H54 (cell line): ENCODE data around the gene CENPH.
"Not testable (repeated sequence)": the region's sequence is repeated elsewhere in the genome, so short reads cannot be mapped to it uniquely, and the experiment has no call there.

ENCODE experiments used
- DNase-seq: peaks from one replicate; pipeline ENCODE4 v3.0.0; 2011; ENCODE audit warnings: low spot score, mixed read lengths; ENCODE audit not compliant: insufficient read length
- FAIRE-seq: peaks from 3 replicates; lab custom pipeline; 2011; peaks lifted over from hg19 to GRCh38; lab: Jason Lieb, UNC
- POLR2A ChIP-seq: IDR thresholded peaks from 2 replicates; pipeline ENCODE4 v1.6.1; 2011; ENCODE audit warnings: low read depth, mild to moderate bottlenecking, low read length

CENPH gene

DNA sequence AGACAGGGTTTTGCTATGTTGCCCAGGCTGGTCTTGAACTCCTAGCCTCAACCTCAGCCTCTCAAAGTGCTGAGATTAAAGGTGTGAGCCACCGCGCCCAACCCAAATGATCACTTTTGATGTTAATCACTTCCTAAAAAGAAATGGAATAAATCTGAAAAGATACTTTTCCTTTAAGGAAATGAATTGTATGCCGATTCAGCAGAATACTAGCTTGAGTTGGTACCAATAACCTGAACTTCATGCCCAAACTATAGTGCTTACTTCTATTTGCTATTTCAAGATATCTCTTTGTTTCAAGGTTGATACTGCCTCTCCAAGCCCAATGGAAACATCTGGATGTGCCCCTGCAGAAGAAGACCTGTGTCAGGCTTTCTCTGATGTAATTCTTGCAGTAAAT lies 18.4 kb upstream of the CENPH start:
- no peak for TF ChIP-seq POLR2A
- FAIRE-seq (no peak), DNase-seq (no peak)

DNA sequence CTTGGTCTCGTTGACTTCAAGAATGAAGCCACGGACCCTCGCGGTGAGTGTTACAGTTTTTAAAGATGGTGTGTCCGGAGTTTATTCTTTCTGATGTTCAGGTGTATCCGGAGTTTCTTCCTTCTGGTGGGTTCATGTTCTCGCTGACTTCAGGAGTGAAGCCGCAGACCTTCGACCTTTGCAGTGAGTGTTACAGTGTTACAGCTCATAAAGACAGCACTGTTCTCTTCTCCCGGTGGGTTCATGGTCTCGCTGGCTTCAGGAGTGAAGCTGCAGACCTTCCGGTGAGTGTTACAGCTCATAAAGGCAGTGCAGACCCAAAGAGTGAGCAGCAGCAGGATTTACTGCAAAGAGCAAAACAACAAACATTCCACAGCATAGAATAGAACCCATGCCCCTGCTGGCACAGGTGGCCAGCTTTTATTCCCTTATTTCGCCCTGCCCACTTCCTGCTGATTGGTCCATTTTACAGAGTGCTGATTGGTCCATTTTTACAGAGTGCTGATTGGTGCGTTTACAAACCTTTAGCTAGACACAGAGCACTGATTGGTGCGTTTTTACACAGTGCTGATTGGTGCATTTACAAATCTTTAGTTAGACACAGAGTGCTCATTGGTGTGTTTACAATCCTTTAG lies 7.6 kb upstream of the CENPH start:
- FAIRE-seq, DNase-seq: not testable (repeated sequence)

DNA sequence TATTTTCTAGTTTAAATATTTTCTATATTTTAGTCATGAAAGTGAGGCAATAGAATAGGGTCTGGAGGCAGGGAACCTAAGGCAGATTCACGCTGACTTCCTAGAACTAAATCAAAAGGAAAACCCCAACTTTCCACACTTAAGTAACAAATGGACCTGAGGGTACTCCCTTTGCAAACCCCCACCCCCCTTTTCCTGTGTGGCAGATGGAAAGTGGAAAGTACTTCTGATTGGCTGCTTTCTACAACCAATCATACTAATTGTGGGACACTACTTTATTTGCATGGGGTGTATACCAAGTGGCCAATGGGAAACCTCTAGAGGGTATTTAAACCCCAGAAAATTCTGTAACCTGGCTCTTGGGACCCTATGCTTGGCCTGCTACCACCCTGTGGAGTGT lies 4.8 kb upstream of the CENPH start:
- TF ChIP-seq POLR2A = no peak
- no peak for FAIRE-seq
- no peak for DNase-seq

DNA sequence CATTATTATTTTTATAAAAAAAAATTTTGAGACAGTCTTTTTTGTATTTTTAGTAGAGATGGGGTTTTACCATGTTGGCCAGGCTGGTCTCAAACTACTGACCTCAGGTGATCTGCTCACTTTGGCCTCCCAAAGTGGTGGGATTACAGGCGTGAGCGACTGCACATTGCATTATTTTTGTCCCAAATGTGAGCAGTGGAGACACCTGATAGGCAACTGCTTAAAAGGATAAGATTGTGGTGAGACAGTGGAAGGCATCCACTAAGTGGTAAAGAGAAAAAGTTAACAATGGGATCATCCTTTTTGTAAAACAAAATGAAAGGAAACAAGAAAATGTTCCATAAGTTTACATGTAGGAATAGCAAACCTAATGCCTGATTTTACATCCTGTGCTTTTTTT lies 2.0 kb upstream of the CENPH start:
- DNase-seq = no peak
- FAIRE-seq = no peak
- no peak for TF ChIP-seq POLR2A

DNA sequence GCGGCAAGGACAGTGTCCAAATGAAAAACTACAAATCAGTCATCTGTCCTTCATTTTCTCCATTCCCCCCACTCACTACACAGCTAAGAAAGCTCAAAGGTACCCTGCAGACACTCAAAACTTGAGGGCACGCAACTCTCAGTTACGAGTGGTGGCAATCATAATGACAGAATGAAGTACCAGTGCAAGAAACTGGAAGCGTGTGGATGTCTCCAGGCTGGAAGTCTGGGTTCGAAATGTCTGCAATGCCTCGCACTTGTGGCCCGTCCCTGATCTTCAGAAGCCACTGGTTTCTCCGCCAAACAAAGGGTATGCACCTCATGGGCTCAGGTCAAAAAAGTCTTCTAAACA lies 597 bp upstream of the CENPH start:
- FAIRE-seq (no peak), DNase-seq (no peak)
- TF ChIP-seq POLR2A = no peak

DNA sequence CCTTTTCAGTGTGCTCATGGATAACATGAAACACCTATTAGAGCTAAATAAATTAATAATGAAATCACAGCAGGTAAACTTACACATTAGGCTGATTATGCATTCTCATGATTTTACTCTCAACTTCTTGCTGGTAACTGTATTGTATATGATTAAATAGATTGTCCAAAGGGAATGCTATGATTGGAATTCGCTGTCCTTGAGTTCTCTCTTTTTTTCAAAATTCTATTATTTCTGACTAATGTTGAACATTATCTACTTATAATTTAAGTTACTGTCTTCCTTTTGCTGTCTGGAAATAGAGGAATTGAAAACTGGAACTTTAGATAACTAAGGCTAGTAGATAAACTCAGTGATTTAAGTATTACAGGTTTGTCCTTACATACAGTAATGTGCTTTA lies 13.1 kb downstream of the CENPH start:
- TF ChIP-seq POLR2A = no peak
- DNase-seq (no peak), FAIRE-seq (no peak)

DNA sequence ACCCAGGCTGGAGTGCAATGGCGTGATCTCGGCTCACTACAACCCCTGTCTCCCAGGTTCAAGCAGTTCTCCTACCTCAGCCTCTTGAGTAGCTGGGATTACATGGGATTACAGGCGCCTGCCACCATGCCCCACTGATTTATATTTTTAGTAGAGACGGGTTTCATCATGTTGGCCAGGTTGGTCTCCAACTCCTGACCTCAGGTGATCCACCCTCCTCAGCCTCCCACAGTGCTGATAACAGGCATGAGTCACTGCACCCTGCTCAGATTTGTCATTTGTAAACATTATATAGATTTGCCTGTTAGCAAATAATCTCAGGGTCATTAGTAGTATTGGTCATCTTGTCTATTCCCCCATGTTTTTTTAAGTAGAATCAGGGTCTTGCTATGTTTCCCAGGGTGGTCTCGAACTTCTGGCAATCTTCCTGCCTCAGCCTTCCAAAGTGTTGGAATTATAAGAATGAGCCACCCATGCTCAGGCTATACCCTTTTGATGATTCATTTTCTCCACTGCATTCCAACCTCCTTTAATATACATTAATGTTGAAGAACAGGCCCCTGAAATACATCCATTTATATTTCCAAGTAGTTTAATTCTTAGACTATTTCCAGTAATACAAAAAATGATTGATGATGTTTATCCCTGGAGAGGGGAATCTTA lies 17.3 kb downstream of the CENPH start:
- no peak for DNase-seq
- TF ChIP-seq POLR2A = no peak
- FAIRE-seq = no peak

DNA sequence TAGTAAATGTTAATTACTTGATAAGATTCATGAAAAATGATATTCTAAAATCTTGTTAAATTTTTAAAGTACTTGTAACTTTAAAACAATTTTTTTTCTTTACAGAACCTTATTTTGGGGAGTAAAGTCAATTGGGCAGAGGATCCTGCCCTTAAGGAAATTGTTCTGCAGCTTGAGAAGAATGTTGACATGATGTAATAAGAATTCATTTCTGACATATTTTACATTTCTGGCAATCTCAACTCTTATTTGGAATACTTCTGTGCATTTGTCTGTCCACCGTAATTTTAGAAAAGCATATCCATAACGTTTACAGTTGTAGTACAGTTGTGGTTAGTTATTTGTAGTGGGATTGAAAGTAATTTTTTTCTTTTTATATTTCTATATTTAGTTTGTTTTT lies 20.2 kb downstream of the CENPH start:
- no peak for FAIRE-seq
- no peak for DNase-seq
- TF ChIP-seq POLR2A = no peak

DNA sequence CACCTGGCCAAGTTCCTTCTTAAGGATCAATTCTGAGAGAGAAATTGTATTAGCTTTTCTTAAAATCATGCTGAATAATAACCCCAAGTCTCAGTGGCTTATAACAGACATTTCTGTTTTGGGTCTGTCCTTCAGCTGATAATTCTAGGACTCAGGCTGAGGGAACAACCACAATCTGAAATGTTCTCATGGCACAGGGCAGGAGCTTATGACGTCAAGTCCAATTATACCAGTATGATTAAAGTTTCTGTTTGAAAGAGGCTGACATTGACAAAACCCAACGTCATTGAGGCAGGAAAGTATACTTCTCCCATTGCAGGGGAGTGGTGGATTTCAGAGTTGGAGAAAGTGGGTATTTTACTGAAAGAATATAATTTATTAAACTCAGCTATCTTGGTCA lies 21.8 kb downstream of the CENPH start:
- FAIRE-seq (no peak), DNase-seq (no peak)
- no peak for TF ChIP-seq POLR2A

DNA sequence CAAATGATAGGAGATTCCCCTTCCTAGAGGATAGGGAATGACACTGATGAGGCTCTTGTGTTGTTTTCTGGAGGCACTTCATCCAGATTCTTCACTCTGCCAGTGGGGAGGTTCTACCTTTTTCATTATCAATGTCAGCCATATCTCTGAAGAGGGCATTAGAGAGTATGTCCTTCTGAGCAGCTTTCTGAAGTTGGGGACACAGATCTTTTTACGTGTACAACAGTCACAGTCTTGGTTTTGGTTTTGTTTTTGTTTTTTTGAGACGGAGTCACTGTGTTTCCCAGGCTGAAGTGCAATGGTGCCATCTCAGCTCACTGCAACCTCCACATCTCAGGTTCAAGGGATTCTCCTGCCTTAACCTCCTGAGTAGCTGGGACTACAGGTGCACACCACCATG lies 22.6 kb downstream of the CENPH start:
- TF ChIP-seq POLR2A = no peak
- FAIRE-seq = no peak
- DNase-seq = no peak

DNA sequence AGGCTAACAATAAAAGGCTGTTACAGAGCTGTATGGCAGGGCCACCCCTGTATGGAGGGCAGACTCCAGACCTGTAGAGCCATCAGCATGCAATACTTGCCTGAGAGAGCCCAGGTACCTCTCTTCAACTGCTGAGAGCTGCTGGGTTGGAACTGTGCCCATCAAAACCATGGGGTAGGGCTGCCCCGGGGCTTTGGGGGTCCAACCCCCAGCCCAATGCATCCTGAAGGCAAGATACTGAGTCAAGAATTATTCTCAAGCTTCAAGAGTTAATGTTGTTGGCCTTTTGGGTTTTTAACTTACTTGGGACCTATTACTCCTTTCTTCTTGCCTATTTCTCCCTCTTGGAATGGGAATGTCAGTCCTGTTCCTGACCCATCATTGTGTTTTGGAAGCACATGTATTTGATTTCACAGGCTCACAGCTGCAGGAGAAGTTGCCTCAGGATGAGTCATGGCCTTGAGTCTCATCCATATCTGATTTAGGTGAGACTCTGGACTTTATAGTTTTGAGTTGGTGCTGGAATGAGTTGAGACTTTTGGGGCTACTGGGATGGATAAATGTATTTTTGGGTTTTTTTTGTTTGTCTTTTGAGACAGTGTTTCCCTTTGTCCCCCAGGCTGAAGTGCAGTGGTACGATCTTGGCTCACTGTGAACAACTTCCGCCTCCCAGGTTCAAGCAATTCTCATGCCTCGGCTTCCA lies 24.3 kb downstream of the CENPH start:
- TF ChIP-seq POLR2A = no peak
- peak; percentile 26 for DNase-seq
- FAIRE-seq = no peak

DNA sequence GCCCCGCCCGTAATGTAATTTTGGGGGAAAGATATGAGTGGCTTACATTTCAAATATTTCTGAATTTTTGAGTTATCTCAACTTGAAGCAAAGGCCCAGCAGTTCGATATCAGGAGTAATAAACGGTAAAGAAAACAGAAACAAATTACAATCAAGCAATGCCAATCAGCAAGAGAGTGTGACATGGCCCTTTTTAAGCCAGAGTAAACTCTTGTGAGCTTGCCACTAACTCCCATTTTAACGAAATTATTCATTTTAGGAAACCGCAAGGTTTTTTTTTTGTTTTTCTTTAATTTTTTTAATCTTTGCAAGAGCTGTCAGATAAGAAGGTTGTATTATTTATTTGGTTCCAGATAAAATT lies 27.7 kb downstream of the CENPH start:
- DNase-seq (no peak), FAIRE-seq (no peak)
- TF ChIP-seq POLR2A = no peak

DNA sequence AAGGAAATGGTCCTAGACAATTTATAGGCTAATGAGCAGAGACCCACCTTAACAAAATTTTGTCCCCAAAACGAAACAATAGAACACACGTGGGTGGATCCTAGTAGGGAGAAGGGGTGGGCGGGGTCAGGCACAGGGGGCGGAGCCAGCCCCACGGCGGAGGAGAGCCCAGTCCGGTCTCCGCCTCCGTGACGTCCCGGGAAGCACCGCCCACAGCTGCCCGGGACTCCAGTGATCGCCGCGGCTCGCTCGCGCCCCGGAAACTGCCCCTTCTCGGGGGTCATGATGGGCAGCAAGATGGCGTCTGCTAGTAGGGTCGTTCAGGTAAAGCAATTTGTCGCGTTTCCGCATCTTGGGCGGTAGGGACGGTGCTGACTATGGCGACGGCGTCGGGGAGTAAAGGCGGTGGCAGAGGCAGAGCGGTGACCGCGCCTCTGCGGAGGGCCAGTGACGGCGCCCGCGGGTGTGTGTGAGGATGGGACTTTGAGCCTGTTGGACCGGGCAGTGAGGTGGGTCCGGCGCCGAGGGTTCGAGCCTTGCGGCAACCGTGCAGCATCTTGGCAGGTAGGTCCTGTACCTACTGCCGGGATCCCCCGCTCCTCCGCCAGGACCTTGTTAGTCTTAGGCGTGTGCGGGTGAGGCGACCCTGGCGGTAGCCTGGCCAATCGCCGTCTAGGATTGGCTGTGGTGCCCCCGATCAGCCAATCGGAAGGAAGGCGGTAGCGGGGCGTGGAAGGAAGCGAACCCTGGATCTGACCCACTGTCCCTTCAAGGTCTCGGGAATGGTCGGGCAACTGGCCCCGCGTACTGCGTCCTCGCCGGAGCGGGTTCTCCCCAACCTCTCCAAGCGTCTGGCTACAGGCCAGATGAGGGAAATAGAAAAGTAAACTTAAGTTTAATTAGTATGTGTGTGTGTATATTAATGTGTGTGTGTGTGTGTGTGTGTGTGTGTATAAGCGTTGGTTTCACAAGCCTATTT lies 28.5 kb downstream of the CENPH start:
- TF ChIP-seq POLR2A = peak; percentile 68
- peak; percentile 78 for FAIRE-seq
- DNase-seq = peak; percentile 92

DNA sequence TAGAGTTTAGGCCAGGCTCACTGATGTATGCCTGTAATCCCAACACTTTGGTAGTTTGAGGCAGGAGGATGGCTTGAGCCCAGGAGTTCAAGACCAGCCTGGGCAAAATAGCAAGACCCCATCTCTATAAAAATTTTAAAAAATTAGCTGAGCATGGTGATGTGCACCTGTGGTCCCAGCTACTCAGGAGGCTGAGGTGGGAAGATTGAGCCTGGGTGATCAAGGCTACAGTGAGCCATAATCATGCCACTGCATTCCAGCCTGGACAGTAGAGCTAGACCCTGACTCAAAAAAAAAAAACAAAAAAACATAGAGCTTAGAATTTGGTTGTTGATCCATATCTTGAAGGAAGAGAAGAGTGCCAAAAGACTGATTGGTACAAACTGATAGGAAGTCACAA lies 30.6 kb downstream of the CENPH start:
- TF ChIP-seq POLR2A = no peak

DNA sequence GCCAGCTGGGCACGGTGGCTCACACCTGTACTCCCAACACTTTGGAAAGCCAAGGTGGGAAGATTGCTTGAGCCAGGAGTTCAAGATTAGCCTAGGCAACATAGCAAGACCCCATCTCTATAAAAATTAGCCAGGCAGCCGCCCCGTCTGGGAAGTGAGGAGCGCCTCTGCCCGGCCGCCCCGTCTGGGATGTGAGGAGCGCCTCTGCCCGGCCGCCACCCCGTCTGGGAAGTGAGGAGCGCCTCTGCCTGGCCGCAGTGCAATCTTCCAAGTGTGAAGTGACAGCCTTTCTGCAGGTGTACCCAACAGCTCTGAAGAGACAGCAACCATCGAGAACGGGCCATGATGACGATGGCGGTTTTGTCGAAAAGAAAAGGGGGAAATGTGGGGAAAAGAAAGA lies 31.0 kb downstream of the CENPH start:
- not testable (repeated sequence) for DNase-seq, FAIRE-seq

More for the DNA sequence above, 30.6 kb downstream of the CENPH start:
- DNase-seq (no peak), FAIRE-seq (no peak)

DNA sequence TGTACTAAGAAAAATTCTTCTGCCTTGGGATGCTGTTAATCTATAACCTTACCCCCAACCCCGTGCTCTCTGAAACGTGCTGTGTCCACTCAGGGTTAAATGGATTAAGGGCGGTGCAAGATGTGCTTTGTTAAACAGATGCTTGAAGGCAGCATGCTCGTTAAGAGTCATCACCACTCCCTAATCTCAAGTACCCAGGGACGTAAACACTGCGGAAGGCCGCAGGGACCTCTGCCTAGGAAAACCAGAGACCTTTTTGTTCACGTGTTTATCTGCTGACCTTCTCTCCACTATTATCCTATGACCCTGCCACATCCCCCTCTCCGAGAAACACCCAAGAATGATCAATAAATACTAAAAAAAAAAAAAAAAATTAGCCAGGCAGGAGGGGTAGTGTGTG lies 31.4 kb downstream of the CENPH start:
- not testable (repeated sequence) for DNase-seq, FAIRE-seq
